Astrocyte (in vitro differentiated cells and primary cell): ENCODE measurements around the gene SCNN1A. TPM values are rescaled to one million over a fixed set of nuclear protein-coding genes. Genes with fewer than 3 reads are reported as not detected.

Source experiments
- DNase-seq: peaks from one replicate; pipeline ENCODE4 v3.0.0-alpha.2; 2010; ENCODE audit warnings: low read depth
- FAIRE-seq: peaks from 2 replicates; lab custom pipeline; 2011; peaks lifted over from hg19 to GRCh38; lab: Jason Lieb, UNC
- H2AFZ ChIP-seq: 2 replicates; pipeline ENCODE4 v1.6.0; 2012; ENCODE audit warnings: low read depth, low read length, inconsistent platforms
- H3K27ac ChIP-seq: 2 replicates; pipeline ENCODE4 v1.5.1; 2011; ENCODE audit warnings: low read depth, low read length, inconsistent platforms
- H3K27me3 ChIP-seq: 2 replicates; pipeline ENCODE4 v1.6.0; 2011; ENCODE audit warnings: low read length, inconsistent platforms; ENCODE audit not compliant: insufficient read depth
- H3K36me3 ChIP-seq: 2 replicates; pipeline ENCODE4 v1.5.1; 2011; ENCODE audit warnings: low read length, inconsistent platforms; ENCODE audit not compliant: insufficient read depth
- H3K4me1 ChIP-seq: 2 replicates; pipeline ENCODE4 v1.5.1; 2011; ENCODE audit warnings: low read length, inconsistent platforms; ENCODE audit not compliant: insufficient read depth
- H3K4me2 ChIP-seq: 2 replicates; pipeline ENCODE4 v1.6.0; 2012; ENCODE audit warnings: low read length, inconsistent platforms
- H3K4me3 ChIP-seq: 2 replicates; pipeline ENCODE4 v1.5.1; 2011; ENCODE audit warnings: low read depth, mild to moderate bottlenecking, low read length, inconsistent platforms; ENCODE audit not compliant: insufficient read depth
- H3K79me2 ChIP-seq: 2 replicates; pipeline ENCODE4 v1.6.0; 2012; ENCODE audit warnings: mild to moderate bottlenecking, low read length, inconsistent platforms; ENCODE audit not compliant: insufficient read depth
- H3K9ac ChIP-seq: 2 replicates; pipeline ENCODE4 v1.6.0; 2012; ENCODE audit warnings: mild to moderate bottlenecking, low read length, inconsistent platforms
- H3K9me3 ChIP-seq: 2 replicates; pipeline ENCODE4 v1.5.1; 2012; ENCODE audit warnings: low read depth, mild to moderate bottlenecking, low read length, inconsistent platforms; ENCODE audit not compliant: insufficient read depth
- H4K20me1 ChIP-seq: 2 replicates; pipeline ENCODE4 v1.6.0; 2012; ENCODE audit warnings: low read length, inconsistent platforms; ENCODE audit not compliant: insufficient read depth
- H3K27ac Mint-ChIP-seq: one replicate; pipeline ENCODE4 v1.8.0; 2021; ENCODE audit warnings: mild to moderate bottlenecking, mixed read lengths; ENCODE audit not compliant: unreplicated experiment
- H3K27me3 Mint-ChIP-seq: one replicate; pipeline ENCODE4 v1.8.0; 2021; ENCODE audit warnings: low read depth, mixed read lengths; ENCODE audit not compliant: unreplicated experiment
- H3K36me3 Mint-ChIP-seq: one replicate; pipeline ENCODE4 v1.8.0; 2021; ENCODE audit warnings: low read depth, mixed read lengths; ENCODE audit not compliant: unreplicated experiment
- H3K4me1 Mint-ChIP-seq: one replicate; pipeline ENCODE4 v1.8.0; 2021; ENCODE audit warnings: low read depth, mixed read lengths; ENCODE audit not compliant: unreplicated experiment
- H3K4me3 Mint-ChIP-seq: one replicate; pipeline ENCODE4 v1.8.0; 2021; ENCODE audit warnings: mild to moderate bottlenecking, moderate library complexity, mixed read lengths; ENCODE audit not compliant: unreplicated experiment
- H3K9me3 Mint-ChIP-seq: one replicate; pipeline ENCODE4 v1.8.0; 2021; ENCODE audit warnings: mild to moderate bottlenecking, mixed read lengths; ENCODE audit not compliant: unreplicated experiment
- EZH2 ChIP-seq: IDR thresholded peaks from 2 replicates; pipeline ENCODE4 v1.6.1; 2012; ENCODE audit warnings: mild to moderate bottlenecking, low read length, inconsistent platforms; ENCODE audit not compliant: insufficient read depth
- total RNA-seq: library from RNA; stranded (reverse); gene quantifications from 2 replicates; pipeline ENCODE4 v1.2.1, GENCODE V29; 2021
- TF ChIP-seq, protein P1 (sequence below): IDR thresholded peaks from 2 replicates; pipeline ENCODE4 v1.5.1; 2011; ENCODE audit warnings: low read depth, mild to moderate bottlenecking, inconsistent platforms, low read length, moderate library complexity; ENCODE audit not compliant: insufficient read depth

Gene SCNN1A
- total RNA-seq, 1 donor from 2014 or later = 1.3 TPM

DNA sequence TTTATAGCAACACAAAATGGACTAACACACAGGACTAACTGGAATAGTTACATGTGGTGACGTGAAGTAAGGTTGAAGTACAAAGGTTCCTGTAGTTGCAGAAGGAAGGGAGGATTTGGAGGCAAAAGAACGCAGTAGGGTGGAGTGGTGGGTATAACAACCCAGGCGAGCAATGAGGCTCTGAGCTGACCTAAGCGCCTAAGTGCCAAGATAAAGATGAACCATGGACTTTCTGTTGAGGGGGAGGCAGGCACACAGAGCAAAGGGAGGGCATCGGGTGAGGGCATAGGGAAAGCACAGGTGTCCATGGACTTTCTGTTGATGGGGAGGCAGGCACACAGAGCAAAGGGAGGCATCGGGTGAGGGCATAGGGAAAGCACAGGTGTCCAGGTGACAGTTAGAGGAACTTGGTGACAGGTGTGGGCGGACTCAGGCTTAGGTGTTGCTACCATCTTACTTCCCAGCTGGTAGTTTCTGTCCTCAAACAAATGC lies 15.2 kb downstream of the SCNN1A start:
- Mint-ChIP-seq H3K27ac (no peak overlapping the region), H3K4me3 (no peak overlapping the region), H3K9me3 (no peaks in the 10 kb centered on the region), H3K27me3 (peaks cover 18% of the 10 kb centered on the region), H3K4me1 (no peaks in the 10 kb centered on the region), H3K36me3 (peaks cover 2% of the 10 kb centered on the region)
- H3K4me2 ChIP-seq = no peak overlapping the region
- no peaks in the 10 kb centered on the region for H3K9me3 ChIP-seq
- H3K9ac ChIP-seq = no peak overlapping the region
- H2AFZ ChIP-seq = no peak overlapping the region
- TF ChIP-seq, protein P1, sequence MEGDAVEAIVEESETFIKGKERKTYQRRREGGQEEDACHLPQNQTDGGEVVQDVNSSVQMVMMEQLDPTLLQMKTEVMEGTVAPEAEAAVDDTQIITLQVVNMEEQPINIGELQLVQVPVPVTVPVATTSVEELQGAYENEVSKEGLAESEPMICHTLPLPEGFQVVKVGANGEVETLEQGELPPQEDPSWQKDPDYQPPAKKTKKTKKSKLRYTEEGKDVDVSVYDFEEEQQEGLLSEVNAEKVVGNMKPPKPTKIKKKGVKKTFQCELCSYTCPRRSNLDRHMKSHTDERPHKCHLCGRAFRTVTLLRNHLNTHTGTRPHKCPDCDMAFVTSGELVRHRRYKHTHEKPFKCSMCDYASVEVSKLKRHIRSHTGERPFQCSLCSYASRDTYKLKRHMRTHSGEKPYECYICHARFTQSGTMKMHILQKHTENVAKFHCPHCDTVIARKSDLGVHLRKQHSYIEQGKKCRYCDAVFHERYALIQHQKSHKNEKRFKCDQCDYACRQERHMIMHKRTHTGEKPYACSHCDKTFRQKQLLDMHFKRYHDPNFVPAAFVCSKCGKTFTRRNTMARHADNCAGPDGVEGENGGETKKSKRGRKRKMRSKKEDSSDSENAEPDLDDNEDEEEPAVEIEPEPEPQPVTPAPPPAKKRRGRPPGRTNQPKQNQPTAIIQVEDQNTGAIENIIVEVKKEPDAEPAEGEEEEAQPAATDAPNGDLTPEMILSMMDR = no peak
- no peak for TF ChIP-seq EZH2
- FAIRE-seq (no peak), DNase-seq (no peak)
- H3K79me2 ChIP-seq = no peaks in the 10 kb centered on the region
- H3K4me1 ChIP-seq = peaks cover 9% of the 10 kb centered on the region
- H3K27ac ChIP-seq = no peak overlapping the region
- no peaks in the 10 kb centered on the region for H3K27me3 ChIP-seq
- H3K36me3 ChIP-seq = no peaks in the 10 kb centered on the region
- H4K20me1 ChIP-seq = no peaks in the 10 kb centered on the region
- H3K4me3 ChIP-seq = no peak overlapping the region

DNA sequence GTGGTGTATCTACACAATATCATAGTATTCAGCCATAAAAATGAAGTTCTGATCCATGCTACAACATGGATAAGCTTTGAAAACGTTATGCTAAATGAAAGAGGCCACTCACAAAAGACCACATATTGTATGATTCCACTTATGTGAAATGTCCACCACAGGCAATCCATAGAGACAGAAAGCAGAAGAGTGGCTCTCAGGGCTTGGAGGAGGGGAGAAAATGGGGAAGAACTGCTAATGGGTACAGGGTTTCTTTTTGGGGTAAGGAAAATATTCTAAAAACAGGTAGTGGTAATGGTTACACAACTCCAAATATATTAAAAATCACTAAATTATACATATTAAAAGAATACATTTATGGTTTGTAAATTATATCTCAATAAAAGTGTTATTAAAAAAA lies 16.5 kb downstream of the SCNN1A start:
- Histone ChIP-seq H4K20me1 (no peaks in the 10 kb centered on the region), H3K4me2 (no peak overlapping the region), H3K4me1 (peaks cover 9% of the 10 kb centered on the region), H3K79me2 (no peaks in the 10 kb centered on the region), H3K27ac (no peak overlapping the region), H2AFZ (no peak overlapping the region), H3K36me3 (no peaks in the 10 kb centered on the region), H3K9ac (no peak overlapping the region), H3K9me3 (no peaks in the 10 kb centered on the region), H3K4me3 (no peak overlapping the region), H3K27me3 (no peaks in the 10 kb centered on the region)
- FAIRE-seq = no peak
- TF ChIP-seq, protein P1 = no peak
- no peak for TF ChIP-seq EZH2
- Mint-ChIP-seq H3K27ac (peak overlapping the region; percentile 56), H3K4me1 (no peaks in the 10 kb centered on the region), H3K36me3 (no peaks in the 10 kb centered on the region), H3K9me3 (no peaks in the 10 kb centered on the region), H3K27me3 (peaks cover 24% of the 10 kb centered on the region), H3K4me3 (no peak overlapping the region)
- DNase-seq = no peak

DNA sequence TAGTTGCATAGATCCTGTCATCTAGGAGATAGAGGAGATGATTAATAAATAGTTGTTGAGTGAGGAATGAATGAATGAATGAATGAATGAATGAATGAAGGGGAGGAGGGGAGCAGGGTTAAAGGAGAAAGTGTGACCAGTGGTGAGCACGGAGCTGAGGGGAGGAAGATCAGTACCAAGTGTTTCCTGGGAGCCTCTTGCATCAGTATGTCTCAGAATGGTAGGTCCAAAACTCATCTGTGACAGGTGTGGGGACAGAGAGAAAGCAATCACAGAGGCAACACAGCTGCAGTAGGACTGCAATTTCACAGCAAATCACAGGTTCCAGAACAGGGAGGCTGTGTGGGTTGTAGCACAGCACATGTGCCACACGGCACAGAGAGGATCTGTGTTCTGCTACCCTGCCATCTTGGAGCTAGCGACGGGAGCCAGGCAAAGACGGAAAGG lies 19.0 kb downstream of the SCNN1A start:
- Mint-ChIP-seq H3K4me1 (peaks cover 6% of the 10 kb centered on the region), H3K27me3 (peaks cover 24% of the 10 kb centered on the region), H3K27ac (no peak overlapping the region), H3K4me3 (no peak overlapping the region), H3K36me3 (no peaks in the 10 kb centered on the region), H3K9me3 (no peaks in the 10 kb centered on the region)
- TF ChIP-seq, protein P1 = no peak
- TF ChIP-seq EZH2 = no peak
- FAIRE-seq = no peak
- Histone ChIP-seq H3K36me3 (no peaks in the 10 kb centered on the region), H3K27me3 (no peaks in the 10 kb centered on the region), H3K27ac (no peak overlapping the region), H3K9me3 (no peaks in the 10 kb centered on the region), H3K4me2 (no peak overlapping the region), H2AFZ (no peak overlapping the region), H3K4me3 (no peak overlapping the region), H3K79me2 (no peaks in the 10 kb centered on the region), H3K4me1 (no peaks in the 10 kb centered on the region), H3K9ac (no peak overlapping the region), H4K20me1 (no peaks in the 10 kb centered on the region)
- no peak for DNase-seq
